OCI-LY3 (cell line): ENCODE data around the gene NRXN3.

Experiments
- H2AFZ ChIP-seq: fragments of 200-600, 300-600 bp; shearing (Covaris generic); 2 replicates; pipeline ENCODE4 v1.6.0; 2014; ENCODE audit warnings: antibody characterized with exemption, low read depth, low read length
- H3K27ac ChIP-seq: fragments of 200-600, 300-600 bp; sonication (generic); 2 replicates; pipeline ENCODE4 v1.5.1; 2014; ENCODE audit warnings: mild to moderate bottlenecking, low read length, moderate library complexity, mixed read lengths
- H3K27me3 ChIP-seq: fragments of 200-600, 300-600 bp; sonication (generic); 2 replicates; pipeline ENCODE4 v1.6.1; 2014; ENCODE audit warnings: low read depth, low read length, mixed read lengths
- H3K36me3 ChIP-seq: fragments of 200-600, 300-600 bp; sonication (generic); replicated peaks from 2 replicates; pipeline ENCODE3; 2014; ENCODE audit warnings: low read depth, low read length, mixed read lengths
- H3K4me1 ChIP-seq: fragments of 300-600, 200-600 bp; sonication (generic); 2 replicates; pipeline ENCODE4 v1.6.1; 2014; ENCODE audit warnings: low read length, mixed read lengths
- H3K4me2 ChIP-seq: fragments of 200-600, 300-600 bp; sonication (generic); 2 replicates; pipeline ENCODE4 v1.6.1; 2014; ENCODE audit warnings: low read length, mixed read lengths
- H3K4me3 ChIP-seq: fragments of 300-600, 200-600 bp; sonication (generic); 2 replicates; pipeline ENCODE4 v1.5.1; 2014; ENCODE audit warnings: antibody characterized with exemption, mild to moderate bottlenecking, low read length, moderate library complexity
- H3K79me2 ChIP-seq: fragments of 300-600, 200-600 bp; shearing (Covaris generic); 2 replicates; pipeline ENCODE4 v1.6.1; 2014; ENCODE audit warnings: mild to moderate bottlenecking, low read length, mixed read lengths
- H3K9ac ChIP-seq: fragments of 300-600, 200-600 bp; shearing (Covaris generic); 2 replicates; pipeline ENCODE4 v1.6.0; 2014; ENCODE audit warnings: mild to moderate bottlenecking, low read length, moderate library complexity
- H3K9me3 ChIP-seq: fragments of 200-600, 300-600 bp; shearing (Covaris generic); 2 replicates; pipeline ENCODE4 v1.6.1; 2014; ENCODE audit warnings: low read length, mixed read lengths; ENCODE audit not compliant: insufficient read depth
- H4K20me1 ChIP-seq: fragments of 200-600, 300-600 bp; sonication (generic); 2 replicates; pipeline ENCODE4 v1.6.1; 2016; ENCODE audit warnings: low read length, mixed read lengths; ENCODE audit not compliant: insufficient read depth
- EZH2phosphoT487 ChIP-seq: fragments of 200-600 bp; shearing (Covaris generic); IDR thresholded peaks from 2 replicates; pipeline ENCODE4 v1.6.1; 2018; ENCODE audit warnings: antibody characterized with exemption, mixed run types, low read depth
- TF ChIP-seq, protein P1 (sequence below): fragments of 200-600, 300-600 bp; sonication (generic); IDR thresholded peaks from 2 replicates; pipeline ENCODE4 v1.5.1; 2014; ENCODE audit warnings: antibody characterized with exemption, low read length, low read depth

NRXN3 gene

DNA sequence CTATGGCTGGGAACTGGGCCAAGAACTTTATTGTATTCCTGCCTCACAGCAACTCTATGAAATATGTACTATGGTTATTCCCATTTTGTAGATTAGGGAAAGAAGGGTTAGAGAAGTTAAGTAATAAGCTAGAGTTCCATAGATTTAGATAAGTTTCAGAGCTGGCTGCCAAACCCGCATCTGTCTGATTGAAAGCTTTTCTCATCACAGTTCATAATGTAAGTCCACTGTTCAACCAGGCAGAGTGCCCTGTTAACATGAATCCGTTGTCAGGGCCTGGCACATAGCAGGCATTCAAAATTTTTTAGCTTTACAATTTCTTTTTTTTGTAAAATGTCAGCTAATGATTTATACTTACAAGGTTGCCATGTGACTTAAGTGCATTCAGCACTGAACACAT, 467.3 kb downstream of the NRXN3 start:
- Histone ChIP-seq H3K4me1 (no peaks in the 10 kb centered on the region), H3K4me3 (no peak overlapping the region), H3K79me2 (no peaks in the 10 kb centered on the region), H4K20me1 (no peaks in the 10 kb centered on the region), H3K4me2 (no peak overlapping the region), H3K9ac (no peak overlapping the region), H3K27me3 (no peaks in the 10 kb centered on the region), H3K9me3 (no peaks in the 10 kb centered on the region), H2AFZ (no peak overlapping the region), H3K36me3 (no peaks in the 10 kb centered on the region), H3K27ac (no peak overlapping the region)
- no peak for TF ChIP-seq EZH2phosphoT487
- TF ChIP-seq, protein P1, sequence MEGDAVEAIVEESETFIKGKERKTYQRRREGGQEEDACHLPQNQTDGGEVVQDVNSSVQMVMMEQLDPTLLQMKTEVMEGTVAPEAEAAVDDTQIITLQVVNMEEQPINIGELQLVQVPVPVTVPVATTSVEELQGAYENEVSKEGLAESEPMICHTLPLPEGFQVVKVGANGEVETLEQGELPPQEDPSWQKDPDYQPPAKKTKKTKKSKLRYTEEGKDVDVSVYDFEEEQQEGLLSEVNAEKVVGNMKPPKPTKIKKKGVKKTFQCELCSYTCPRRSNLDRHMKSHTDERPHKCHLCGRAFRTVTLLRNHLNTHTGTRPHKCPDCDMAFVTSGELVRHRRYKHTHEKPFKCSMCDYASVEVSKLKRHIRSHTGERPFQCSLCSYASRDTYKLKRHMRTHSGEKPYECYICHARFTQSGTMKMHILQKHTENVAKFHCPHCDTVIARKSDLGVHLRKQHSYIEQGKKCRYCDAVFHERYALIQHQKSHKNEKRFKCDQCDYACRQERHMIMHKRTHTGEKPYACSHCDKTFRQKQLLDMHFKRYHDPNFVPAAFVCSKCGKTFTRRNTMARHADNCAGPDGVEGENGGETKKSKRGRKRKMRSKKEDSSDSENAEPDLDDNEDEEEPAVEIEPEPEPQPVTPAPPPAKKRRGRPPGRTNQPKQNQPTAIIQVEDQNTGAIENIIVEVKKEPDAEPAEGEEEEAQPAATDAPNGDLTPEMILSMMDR: no peak

DNA sequence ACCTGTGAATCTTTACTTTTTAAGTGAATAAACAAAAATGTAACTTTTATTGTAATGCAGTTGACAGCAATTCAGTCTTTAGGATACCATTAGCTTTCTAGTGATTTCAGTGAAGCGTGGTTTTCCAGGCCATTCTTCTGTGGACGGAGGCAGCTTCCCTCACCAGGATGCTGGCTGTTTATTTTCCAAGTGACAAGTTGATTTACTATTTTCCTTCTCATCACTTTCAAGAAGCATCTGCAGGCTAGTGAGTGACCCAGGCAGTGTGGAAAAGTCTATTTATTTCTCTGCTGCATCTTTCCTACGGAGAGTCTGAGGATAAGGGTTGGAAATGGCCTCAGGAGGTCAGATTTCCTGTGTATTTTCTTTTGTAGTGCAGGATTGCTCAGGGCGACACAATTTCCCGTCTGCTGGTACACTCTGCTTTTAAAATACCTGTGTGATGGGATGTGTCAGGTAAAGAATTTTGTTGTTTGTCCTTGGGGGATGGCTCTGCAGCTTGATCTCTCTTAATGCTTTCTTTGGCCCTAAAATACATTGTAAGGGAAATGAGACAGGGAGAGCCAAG, 467.8 kb downstream of the NRXN3 start:
- no peak overlapping the region for H3K9ac ChIP-seq
- H3K27ac ChIP-seq: no peak overlapping the region
- H3K4me3 ChIP-seq: no peak overlapping the region
- TF ChIP-seq EZH2phosphoT487: no peak
- TF ChIP-seq, protein P1: no peak
- no peaks in the 10 kb centered on the region for H3K36me3 ChIP-seq
- H3K4me1 ChIP-seq: no peaks in the 10 kb centered on the region
- no peaks in the 10 kb centered on the region for H3K79me2 ChIP-seq
- H2AFZ ChIP-seq: no peak overlapping the region
- no peaks in the 10 kb centered on the region for H3K27me3 ChIP-seq
- no peaks in the 10 kb centered on the region for H3K9me3 ChIP-seq
- H4K20me1 ChIP-seq: no peaks in the 10 kb centered on the region
- H3K4me2 ChIP-seq: no peak overlapping the region

DNA sequence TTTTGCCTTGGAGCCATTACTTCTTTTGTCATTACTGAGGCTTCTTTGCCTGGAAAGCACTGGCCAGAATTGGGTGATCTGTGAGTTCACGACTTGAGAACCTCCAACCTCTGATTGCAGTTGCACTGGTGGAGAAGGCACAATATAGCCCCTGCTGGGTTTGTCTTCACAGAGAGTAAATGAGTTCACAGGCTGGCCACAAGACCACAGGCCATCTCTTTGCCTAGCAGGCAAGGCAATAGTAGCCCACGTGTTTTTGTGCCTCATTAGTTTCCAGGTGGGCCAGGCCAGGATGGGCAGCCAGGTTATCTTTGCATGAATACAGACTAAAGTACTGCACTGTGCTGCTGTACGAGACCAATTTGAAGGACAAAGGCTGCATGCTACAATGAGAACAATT, 468.8 kb downstream of the NRXN3 start:
- Histone ChIP-seq H3K4me3 (no peak overlapping the region), H3K36me3 (no peaks in the 10 kb centered on the region), H3K9ac (no peak overlapping the region), H4K20me1 (no peaks in the 10 kb centered on the region), H3K79me2 (no peaks in the 10 kb centered on the region), H3K9me3 (no peaks in the 10 kb centered on the region), H3K4me2 (no peak overlapping the region), H3K27me3 (no peaks in the 10 kb centered on the region), H3K4me1 (no peaks in the 10 kb centered on the region), H2AFZ (no peak overlapping the region), H3K27ac (no peak overlapping the region)
- TF ChIP-seq EZH2phosphoT487: no peak
- TF ChIP-seq, protein P1: no peak

DNA sequence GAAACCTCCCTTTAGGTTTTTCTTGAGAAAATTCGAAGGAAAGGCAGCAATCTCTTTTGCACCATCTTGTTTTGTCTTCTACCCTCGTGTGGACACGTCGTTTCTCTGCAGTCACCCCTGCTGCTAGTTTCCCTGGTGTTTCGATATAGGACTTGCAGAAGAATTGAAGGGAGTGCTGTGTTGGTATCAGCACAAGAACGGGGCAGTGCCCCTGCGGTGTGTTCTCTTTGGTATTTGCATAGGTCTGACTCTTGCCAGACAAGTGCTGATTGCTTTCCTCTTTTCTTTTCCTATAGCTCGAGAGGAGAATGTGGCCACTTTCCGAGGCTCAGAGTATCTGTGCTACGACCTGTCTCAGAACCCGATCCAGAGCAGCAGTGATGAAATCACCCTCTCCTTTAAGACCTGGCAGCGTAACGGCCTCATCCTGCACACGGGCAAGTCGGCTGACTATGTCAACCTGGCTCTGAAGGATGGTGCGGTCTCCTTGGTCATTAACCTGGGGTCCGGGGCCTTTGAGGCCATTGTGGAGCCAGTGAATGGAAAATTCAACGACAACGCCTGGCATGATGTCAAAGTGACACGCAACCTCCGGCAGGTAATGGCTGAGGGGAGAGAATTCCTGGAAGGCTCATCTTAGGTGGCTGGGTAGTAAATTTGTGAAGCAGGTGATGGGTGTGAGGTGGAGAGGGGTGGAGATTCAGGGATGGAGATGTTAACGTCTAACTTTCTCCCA, 474.8 kb downstream of the NRXN3 start:
- H4K20me1 ChIP-seq: no peaks in the 10 kb centered on the region
- H3K79me2 ChIP-seq: no peaks in the 10 kb centered on the region
- no peak overlapping the region for H3K27ac ChIP-seq
- TF ChIP-seq, protein P1: no peak
- no peak for TF ChIP-seq EZH2phosphoT487
- no peak overlapping the region for H3K4me3 ChIP-seq
- H3K9ac ChIP-seq: no peak overlapping the region
- no peaks in the 10 kb centered on the region for H3K9me3 ChIP-seq
- H3K27me3 ChIP-seq: no peaks in the 10 kb centered on the region
- H3K4me1 ChIP-seq: no peaks in the 10 kb centered on the region
- no peak overlapping the region for H3K4me2 ChIP-seq
- H2AFZ ChIP-seq: no peak overlapping the region
- no peaks in the 10 kb centered on the region for H3K36me3 ChIP-seq
